A673 (cell line): ENCODE results near the gene TET3.

ENCODE experiments used
- CTCF ChIP-seq: fragments of 300-800, 200-600 bp; sonication (generic); conservative IDR thresholded peaks from 2 replicates; pipeline ENCODE4 v1.5.1; 2017; ENCODE audit warnings: low read depth, mild to moderate bottlenecking, antibody characterized with exemption, low read length, moderate library complexity, mixed read lengths
- EZH2 ChIP-seq: fragments of 200-600 bp; sonication (generic); IDR thresholded peaks from 2 replicates; pipeline ENCODE4 v1.6.1; 2017; ENCODE audit warnings: borderline replicate concordance, low read depth, mild to moderate bottlenecking, mixed read lengths, antibody characterized with exemption, low read length; ENCODE audit not compliant: poor library complexity, severe bottlenecking

GRCh38 chr2:73983322-73984202, 1.1 kb upstream of the TET3 start:
- no peak for TF ChIP-seq EZH2
- no peak for TF ChIP-seq CTCF
